ELR (cell line): ENCODE data around the gene UBAC2.

Source experiments
- DNase-seq: peaks from one replicate; pipeline ENCODE4 v3.0.0-alpha.2; 2015; ENCODE audit warnings: low read depth

The UBAC2 gene

DNA sequence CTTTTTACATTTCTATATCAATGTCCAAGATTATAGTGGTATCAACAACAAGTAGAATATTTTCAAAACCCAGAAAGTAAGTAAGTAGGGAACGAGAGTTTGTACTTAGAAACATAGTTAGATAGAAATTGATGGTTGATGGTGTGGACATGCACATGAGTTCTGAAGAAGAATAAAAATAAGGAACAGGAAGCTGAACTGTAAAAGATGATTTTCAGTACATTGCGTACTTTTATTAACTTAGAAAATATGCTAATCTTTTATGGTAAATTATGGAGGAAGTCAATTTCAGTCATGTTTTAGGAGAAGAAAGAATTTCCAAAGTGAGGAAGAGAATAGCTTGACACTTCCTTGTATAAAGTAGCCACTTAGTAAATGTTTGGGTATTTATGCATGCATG lies 69.9 kb downstream of the UBAC2 start:
- no peak for DNase-seq

DNA sequence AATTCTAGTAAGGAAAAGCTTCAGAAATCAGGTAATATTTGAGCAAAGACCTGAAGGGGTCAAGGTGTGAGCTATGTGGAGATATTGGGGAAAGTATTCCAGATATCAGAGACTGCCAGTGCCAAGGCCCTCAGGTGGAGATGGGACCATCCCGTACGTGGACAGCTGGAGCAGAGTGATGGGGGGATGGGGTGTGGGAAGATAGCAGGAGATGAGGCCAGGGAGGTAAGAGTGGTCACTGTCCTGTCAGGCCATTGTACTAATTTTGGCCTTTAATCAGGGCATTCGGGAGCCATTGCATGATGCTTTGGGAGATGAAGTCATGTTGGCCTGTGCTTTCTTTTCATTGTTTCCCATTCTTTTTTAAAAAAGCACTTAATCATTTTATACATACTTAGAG lies 70.6 kb downstream of the UBAC2 start:
- DNase-seq: no peak

DNA sequence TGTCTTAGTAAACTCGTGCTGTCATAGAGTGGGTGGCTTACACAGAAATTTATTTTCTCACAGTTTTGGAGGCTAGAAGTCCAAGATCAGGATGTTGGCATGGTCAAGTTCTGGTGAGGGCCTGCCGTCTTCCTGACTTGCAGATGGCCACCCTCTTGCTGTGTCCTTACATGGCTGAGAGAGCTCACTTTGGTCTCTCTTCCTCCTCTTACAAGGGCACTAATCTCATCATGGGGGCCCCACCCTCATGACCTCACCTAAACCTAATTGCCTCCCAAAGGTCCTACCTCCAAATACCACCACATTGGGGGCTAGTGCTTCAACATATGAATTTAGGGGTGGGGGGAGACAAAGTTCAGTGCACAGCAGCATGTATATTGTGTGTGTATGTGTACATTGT lies 71.8 kb downstream of the UBAC2 start:
- DNase-seq: no peak

DNA sequence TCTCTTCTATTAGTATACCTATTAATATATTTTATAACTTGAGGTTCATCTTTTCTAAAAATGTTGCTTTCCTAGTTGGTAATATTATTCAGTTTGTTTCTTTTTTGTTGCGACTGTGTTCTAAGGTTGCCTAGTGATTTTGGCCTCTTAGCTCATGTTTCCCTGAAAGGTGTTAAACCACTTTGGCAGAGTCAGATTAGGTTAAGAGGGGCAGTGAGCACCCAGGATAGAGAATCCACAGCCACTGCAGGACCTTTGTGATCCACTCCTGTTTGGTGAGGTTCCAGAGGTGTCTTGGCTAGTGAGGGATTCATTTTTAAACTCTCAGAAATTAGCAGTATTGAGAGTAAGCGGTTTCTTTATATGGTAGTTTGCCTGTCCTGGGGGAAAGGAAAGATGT lies 72.5 kb downstream of the UBAC2 start:
- DNase-seq: no peak

DNA sequence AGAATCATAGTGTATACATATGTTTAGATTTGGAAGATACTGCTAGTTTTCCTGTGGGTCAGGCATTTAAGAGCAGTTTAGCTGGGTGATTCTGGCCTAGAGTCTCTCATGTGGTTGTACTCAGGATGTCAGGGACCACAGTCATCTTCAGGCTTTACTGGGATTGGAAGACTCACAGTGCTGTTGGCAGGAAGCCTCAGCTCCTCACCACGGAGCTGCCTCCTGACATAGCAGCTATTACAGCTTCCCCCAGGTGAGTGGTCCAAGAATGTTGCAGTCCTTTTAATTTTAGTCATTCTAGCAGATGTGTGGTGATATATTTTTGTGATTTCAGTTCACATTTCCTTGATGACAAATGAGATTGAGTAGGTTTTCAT lies 74.4 kb downstream of the UBAC2 start:
- peak; percentile 79 for DNase-seq

DNA sequence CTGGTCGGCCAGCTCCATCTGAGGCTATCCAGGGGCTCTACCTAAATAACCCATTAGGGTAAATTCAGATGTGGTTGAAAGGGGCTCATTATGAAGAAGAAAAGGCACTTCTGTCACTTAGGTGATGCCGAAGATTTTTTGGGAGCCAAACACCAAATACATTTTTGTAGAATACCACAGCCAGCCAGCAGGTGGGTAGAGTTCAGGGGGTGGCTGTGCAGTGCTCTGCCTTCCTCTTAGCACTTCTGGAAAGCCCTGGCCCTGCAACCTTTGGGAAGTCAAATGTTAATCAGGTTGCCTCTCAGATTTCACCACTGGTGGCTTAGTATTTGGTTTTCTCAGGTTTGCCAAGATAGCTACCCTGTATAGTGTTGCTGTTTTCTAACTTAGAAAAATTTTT lies 76.1 kb downstream of the UBAC2 start:
- DNase-seq: no peak

DNA sequence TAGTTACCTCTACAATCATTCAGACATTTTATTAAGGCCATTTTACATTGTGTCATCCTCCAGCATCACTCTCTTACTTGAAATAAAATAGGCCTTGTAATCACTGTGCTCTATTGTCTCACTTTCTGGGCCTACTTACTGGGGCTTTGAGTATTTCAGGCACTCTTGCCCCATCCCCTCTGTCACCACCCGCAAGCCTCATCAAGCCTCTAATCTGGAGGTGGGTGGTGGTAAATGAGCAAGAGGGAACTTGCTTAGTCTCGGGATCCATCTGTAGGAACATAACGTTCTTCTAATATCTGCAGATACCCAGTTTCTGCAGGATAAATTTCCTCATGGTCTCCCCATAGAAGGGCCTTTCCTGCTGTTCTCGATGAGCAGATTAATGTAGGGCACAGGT lies 77.0 kb downstream of the UBAC2 start:
- DNase-seq: no peak

DNA sequence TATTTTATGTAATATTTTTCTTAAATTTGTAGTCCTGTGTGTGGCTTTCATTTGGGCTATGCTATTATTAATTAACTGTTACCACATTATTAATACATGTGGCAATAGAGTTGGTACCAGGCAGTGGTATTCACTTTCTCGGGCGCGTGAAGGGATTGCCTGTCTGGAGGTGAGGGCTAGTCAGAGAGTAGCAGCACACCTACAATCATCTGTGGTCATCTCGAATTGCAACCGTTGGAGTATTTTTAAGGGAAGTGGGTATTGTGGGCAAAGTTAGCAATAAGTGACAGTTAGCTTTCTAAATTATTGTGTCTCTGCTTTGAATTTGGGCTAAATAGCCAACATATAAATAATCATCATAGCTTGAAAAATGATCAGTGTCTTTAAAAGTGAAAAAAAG lies 77.5 kb downstream of the UBAC2 start:
- DNase-seq: no peak

DNA sequence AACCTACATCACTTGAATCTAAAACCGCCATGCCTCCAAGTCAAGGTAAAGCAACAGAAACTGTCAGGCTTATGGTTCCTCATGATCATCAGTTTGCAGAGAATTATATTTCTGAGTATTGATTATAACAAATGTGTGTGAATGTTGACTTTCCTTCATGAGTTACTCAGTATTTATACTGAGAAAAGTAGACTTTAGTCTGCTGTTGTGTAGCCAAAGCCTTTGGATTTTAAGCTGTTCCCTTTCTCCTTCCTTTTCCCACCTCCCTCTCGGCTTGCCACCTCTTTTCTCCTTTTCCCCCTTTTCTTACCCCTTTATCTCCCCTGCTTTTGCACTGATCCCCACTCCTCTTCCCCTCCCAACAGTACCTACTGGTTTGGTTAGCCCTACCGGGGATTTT lies 78.2 kb downstream of the UBAC2 start:
- no peak for DNase-seq

DNA sequence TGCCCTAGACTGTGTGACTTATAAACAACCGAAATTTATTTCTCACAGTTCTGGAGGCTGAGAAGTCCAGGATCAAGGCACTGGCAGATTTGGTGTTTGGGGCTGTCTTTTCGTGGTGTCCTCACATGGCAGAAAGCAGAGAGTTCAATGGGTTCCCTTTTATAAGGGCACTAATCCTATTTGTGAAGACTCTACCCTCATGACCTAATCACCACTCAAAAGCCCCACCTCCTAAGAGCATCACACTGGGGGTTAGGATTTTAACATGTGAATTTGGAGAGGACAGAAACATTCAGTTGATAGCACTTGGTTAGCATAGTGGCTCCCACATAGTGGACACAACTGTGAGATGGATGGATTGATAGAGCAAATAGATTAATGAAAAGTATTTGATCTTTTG lies 79.0 kb downstream of the UBAC2 start:
- no peak for DNase-seq

DNA sequence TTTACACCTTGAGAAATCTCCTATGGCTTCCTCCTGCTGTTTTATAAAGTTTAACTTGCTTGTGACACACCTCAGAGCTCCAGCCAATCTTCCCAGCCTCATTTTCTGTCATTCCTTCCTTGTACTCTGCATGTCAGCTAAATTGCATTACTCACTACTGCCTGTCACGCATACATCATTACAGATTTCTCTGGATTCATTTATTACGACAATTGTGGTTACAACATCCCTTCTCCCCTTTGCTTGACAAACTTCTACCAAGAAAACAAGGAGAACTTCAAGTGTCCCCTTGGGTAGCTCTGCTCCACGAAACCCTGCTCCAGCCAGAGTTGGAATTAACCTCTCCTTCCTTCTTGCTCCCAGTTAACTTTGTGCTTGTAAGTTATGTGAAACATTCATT lies 79.5 kb downstream of the UBAC2 start:
- peak; percentile 45 for DNase-seq

DNA sequence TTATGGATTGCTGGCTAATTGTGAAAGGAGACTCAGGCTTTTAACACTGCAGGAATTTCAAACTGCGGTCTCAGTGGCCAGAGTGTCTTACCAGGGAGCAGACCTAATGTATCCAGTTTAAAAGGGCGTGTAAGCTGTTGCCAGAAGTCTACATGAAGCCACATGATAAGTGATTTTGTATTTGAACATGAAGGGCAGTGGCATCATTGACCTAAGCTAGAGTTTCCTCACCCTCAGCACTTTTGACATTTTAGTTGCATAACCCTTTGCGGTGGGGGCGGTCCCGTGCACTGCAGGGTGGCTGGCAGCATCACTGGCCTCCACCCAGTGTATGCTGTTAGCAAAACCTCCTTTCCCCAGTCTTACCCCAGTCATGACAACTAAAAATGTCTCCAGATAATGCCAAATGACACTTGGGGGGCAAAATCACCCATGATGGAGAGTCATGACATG lies 81.2 kb downstream of the UBAC2 start:
- no peak for DNase-seq

DNA sequence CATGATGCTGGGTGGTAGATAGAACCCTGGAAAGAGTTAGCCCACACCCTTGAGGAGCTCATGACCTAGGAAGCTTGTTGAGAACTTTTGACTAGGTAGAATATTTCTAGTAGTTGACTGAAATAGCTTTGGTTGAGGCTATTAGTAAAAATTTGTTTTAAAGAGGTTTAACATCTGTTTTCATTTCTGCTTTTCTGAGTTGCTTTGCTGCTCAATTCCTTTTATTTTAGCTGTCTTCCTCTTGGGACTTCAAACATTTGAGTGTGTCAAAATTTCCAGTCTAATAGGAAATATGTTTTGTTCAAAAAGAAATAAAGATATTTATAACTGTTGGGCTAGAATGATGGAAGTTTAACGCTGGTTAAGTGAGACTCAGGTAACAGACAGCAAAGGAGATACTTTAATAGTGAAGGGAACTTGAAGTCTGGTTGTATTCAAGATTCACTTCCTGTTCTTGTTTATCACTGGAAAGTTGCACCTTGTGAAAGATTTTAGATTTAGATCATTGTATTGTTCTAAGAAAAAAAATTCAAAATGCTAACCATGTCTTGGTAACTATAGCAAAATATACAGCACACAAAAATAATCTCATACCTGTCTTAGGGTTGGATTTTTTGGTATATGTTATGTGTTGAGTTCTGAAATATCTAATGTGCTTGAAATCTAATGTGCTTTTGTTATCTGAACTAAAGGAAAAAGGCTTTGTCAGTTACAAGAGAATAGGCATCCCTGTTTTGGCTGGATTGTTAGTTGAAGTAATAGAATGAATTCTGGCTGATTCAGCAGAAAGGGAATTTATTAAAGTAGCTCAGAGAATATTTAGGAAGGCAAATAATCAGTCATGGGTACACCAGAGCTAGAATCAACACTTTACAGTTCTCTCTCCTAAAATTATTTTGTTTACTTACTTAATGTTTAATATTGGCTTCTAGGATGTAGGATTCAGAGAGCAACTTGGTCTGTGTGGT lies 81.9 kb downstream of the UBAC2 start:
- DNase-seq: no peak

DNA sequence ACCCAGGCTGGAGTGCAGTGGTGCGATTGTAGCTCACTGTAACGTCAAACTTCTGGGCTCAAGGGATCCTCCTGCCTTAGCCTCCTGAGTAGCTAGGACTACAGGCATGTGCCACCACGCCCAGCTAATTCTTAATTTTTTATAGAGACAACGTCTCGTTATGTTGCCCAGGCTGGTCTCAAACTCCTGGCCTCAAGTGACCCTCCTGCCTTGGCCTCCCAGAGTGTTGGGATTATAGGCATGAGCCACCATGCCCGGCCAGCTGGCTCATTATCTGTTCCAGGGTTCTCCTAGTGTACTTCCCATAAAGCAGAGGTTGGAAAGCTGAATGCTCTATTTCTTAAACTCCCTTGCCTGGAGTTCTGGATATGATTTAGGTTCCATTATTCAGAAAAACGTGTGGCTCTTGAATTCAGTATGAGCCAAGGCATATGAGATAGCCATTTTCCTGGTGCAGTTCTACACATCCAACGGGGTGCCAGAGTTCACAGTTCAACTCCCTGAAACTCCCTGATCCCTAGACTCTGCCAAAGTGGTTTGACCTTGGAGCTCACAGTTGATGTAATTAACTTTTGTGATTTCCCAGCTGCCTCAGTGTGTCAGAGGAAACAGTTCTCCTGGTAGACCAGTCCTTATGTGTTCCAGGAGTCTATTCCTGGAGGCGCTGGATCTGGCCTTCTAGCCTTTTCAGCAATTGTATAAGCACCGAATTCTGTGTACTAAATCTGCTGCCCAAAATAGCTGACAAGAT lies 85.0 kb downstream of the UBAC2 start:
- no peak for DNase-seq

DNA sequence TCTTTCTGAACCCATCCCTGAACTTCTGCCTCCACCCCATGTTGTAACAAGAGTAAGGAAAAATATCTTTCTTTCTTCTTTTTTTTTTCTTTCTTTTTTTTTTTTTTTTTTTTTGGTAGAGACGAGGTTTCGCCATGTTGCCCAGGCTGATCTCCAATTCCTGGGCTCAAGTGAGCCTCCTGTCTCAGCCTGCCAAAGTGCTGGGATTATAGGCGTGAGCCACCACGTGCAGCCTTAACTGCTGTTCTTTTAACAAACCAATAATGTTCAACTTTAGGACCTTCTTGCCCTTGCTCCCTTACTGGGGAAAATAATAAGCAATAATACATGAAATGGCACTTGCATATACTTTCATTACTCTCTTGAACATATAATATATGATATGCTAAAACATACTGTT lies 86.9 kb downstream of the UBAC2 start:
- DNase-seq: no peak

DNA sequence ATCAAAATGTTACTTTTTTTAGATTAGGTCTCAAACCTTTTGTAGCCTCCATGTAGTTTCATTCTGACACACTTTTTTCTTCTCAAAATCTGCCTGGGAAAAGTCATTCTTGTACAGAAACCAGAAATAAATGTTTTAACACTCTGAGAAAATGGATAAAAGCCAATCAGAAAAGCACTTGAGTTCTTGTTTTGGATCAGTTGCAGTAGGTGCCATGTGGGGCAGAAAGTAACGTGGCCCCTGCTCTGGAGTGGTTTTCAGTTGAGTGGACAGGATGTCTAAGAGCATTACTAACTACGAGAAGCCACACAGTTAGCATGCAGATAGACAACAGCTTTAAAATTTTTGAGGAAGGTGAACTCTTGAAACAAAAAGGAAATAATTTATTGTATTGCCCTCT lies 87.4 kb downstream of the UBAC2 start:
- DNase-seq: no peak

DNA sequence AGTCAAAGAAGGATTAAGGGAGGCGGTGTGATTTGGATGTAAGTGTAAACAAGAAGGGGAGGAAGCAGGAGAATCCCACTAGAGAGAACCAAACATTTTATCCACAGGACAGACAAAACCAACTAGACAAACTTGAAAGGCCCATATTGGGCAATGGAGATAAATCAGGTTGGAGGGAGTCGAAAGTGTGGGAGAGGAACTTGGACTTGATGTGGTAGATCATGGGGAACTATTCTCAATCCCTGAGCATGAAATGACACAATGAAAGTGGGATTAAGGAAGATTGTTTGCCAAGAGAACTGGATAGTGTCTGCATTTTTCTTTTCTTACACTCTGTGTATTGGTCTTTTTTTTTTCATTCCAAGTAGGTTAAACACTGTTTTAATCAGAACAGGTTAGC lies 88.6 kb downstream of the UBAC2 start:
- no peak for DNase-seq

DNA sequence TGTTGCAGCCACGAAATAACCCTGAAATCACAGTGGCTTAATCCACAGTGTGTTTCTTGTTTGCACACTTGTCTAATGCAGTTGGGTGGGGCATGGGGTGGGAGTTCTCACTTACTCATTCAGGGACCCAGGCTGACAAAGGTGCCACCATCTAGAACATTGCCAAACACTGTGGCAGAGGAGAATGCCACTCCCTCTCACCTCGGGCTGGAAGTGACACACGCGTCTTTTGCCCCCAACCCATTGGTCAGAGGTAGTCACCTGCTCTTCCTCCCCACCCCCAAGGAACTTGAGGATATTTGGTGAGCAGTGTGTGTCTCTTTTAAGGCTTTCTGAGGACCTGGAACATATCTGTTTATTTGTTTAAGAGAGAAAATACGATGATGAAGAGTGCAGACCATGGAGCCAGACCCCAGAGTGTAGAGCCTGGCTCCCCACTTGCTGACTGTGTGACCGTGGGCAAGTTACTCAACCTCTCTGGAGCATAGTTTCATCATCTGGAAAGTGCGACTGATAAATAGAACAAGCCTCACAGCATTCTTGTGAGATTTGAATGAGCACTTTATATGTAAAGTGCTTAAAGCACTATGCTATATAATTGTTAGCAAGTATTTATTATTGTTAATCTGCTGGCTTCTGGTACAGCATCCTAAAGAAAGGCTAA lies 89.2 kb downstream of the UBAC2 start:
- DNase-seq: no peak

DNA sequence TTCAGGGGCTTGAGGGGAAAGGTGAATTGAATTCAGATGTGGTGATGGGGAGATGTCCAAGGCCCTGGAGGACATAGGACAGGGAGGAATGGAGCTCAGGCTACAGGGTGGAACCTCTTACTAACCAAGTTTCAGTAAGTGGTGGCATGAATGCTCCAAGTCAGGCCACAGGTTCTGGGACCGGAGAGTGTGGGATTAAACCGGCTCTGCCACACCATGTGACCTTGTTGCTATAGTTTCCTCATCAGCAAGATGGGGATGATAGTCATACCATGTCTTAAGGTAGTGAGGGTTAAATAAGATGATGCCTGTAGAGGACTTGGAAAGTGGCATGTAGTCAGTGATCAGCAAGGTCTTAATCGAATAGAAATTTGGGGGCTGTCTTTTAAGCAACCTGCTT lies 90.2 kb downstream of the UBAC2 start:
- DNase-seq: no peak

DNA sequence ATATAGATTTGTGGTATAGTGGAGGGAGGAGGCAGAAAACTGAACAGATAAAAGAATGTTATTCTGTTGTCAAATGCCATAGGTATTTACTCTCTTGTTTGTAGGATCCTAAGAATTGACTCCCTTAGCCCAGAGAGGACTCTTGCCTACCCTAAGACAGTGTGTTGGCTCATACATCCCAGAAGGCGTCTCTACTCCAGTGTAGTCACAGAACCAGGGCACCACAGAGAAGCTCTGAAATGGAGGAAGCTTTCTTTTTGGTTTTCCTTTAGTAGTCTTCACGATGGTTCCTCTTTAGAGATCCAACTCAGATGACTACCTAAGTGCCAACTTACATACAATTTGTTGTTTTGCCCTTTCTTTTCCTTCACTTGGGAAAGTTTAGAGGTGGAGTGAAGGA lies 92.5 kb downstream of the UBAC2 start:
- no peak for DNase-seq

DNA sequence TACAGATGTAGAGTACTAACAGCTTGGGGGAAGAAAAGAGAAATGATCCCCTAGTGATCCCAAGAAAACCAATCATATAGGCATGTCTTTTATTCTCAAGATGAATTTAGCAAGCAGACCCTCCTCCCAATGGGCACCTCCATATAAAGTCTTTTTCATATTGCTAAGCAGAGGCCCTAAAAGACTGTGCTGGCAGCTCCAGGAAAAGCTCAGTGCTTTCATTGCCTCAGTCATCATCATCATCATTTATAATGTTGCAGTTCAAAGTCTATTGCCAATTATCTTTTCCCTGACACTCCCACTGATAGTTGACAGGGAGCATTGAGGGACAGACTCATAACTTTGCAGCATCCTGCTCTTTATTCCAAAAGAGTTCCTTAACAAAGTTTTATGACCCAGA lies 93.5 kb downstream of the UBAC2 start:
- DNase-seq: no peak

DNA sequence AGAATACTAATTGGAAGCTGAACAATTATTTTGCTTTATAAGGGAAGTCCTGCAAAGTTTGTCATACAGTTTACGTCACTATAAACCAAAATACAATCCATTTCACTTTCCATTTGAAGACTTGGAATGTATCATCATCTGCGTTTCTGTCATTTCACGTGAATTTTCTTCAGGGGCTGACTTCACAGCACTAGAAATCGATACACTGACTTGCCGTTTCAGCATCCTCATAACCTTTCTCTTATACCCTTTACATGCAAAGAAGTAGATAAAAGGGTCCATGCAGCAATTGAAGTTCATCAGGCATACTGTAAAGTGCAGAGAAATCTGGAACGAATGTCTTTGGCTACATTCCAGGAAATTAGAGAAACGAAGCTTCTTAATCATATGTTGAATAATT lies 94.3 kb downstream of the UBAC2 start:
- no peak for DNase-seq
